GM18519 (cell line): ENCODE measurements around the gene UHRF1.
A peak's percentile ranks its signal among the peaks of the same experiment; 100 is the strongest.
"Not testable (repeated sequence)": the region's sequence is repeated elsewhere in the genome, so short reads cannot be mapped to it uniquely, and the experiment has no call there.

ENCODE experiments used
- ATAC-seq: cut with Tn5 transposase; IDR thresholded peaks from one replicate; pipeline ENCODE4 v1.9.1; 2021; ENCODE audit warnings: mild to moderate bottlenecking, moderate library complexity; ENCODE audit not compliant: unreplicated experiment, low FRiP score

UHRF1 gene

GRCh38 chr19:4932711-4933110 lies 23.4 kb downstream of the UHRF1 start:
- ATAC-seq, result no peak

GRCh38 chr19:4933528-4933927 lies 24.2 kb downstream of the UHRF1 start:
- no peak for ATAC-seq

GRCh38 chr19:4935444-4935843 lies 26.1 kb downstream of the UHRF1 start:
- no peak for ATAC-seq

GRCh38 chr19:4937060-4937459 lies 27.8 kb downstream of the UHRF1 start:
- no peak for ATAC-seq

- ATAC-seq, result not testable (repeated sequence)
These were observed 29.2 kb downstream of the UHRF1 start for GRCh38 chr19:4938461-4938860.

GRCh38 chr19:4939466-4939865 lies 30.2 kb downstream of the UHRF1 start:
- ATAC-seq, result no peak

GRCh38 chr19:4941638-4942169 lies 32.4 kb downstream of the UHRF1 start:
- ATAC-seq, result not testable (repeated sequence)

- not testable (repeated sequence) for ATAC-seq
These were observed 41.3 kb downstream of the UHRF1 start for GRCh38 chr19:4950650-4951049.

- ATAC-seq, result no peak
These were observed 42.4 kb downstream of the UHRF1 start for GRCh38 chr19:4951656-4952055.

- ATAC-seq, result no peak
These were observed 43.6 kb downstream of the UHRF1 start for GRCh38 chr19:4952945-4953344.

- not testable (repeated sequence) for ATAC-seq
These were observed 45.2 kb downstream of the UHRF1 start for GRCh38 chr19:4954320-4955149.

GRCh38 chr19:4955274-4955673 lies 46.0 kb downstream of the UHRF1 start:
- ATAC-seq, result no peak

GRCh38 chr19:4957981-4958380 lies 48.7 kb downstream of the UHRF1 start:
- ATAC-seq, result no peak

- no peak for ATAC-seq
These were observed 52.9 kb downstream of the UHRF1 start for GRCh38 chr19:4962085-4962619.

GRCh38 chr19:4965061-4965460 lies 55.8 kb downstream of the UHRF1 start:
- ATAC-seq, result no peak

- ATAC-seq, result no peak
These were observed 57.3 kb downstream of the UHRF1 start for GRCh38 chr19:4966591-4966990.

GRCh38 chr19:4967738-4968461 lies 58.6 kb downstream of the UHRF1 start:
- ATAC-seq, result no peak

GRCh38 chr19:4968462-4969291 lies 59.4 kb downstream of the UHRF1 start, which contains the start of gene KDM4B:
KDM4B (plus strand) TSS chr19:4969113; CDS start chr19:5032891, 63,778 bp downstream.
- peak; percentile 79 for ATAC-seq

GRCh38 chr19:4969292-4969771 lies 60.0 kb downstream of the UHRF1 start:
- no peak for ATAC-seq
